K562 treated with DMSO at 1 percent for 48 hours (cell line): ENCODE data around the gene DLGAP5. TPM values are rescaled to one million over a fixed set of nuclear protein-coding genes. Genes with fewer than 3 reads are reported as not detected.

Experiments used
- total RNA-seq: library from RNA; unstranded; fragments of 300-600 nt; gene quantifications from 2 replicates; pipeline ENCODE4 v1.2.3, GENCODE V29; 2022; ENCODE audit warnings: low replicate concordance; ENCODE audit errors: extremely low read depth

The DLGAP5 gene, protein sequence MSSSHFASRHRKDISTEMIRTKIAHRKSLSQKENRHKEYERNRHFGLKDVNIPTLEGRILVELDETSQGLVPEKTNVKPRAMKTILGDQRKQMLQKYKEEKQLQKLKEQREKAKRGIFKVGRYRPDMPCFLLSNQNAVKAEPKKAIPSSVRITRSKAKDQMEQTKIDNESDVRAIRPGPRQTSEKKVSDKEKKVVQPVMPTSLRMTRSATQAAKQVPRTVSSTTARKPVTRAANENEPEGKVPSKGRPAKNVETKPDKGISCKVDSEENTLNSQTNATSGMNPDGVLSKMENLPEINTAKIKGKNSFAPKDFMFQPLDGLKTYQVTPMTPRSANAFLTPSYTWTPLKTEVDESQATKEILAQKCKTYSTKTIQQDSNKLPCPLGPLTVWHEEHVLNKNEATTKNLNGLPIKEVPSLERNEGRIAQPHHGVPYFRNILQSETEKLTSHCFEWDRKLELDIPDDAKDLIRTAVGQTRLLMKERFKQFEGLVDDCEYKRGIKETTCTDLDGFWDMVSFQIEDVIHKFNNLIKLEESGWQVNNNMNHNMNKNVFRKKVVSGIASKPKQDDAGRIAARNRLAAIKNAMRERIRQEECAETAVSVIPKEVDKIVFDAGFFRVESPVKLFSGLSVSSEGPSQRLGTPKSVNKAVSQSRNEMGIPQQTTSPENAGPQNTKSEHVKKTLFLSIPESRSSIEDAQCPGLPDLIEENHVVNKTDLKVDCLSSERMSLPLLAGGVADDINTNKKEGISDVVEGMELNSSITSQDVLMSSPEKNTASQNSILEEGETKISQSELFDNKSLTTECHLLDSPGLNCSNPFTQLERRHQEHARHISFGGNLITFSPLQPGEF
- total RNA-seq, result not detected in 2 replicates

DNA sequence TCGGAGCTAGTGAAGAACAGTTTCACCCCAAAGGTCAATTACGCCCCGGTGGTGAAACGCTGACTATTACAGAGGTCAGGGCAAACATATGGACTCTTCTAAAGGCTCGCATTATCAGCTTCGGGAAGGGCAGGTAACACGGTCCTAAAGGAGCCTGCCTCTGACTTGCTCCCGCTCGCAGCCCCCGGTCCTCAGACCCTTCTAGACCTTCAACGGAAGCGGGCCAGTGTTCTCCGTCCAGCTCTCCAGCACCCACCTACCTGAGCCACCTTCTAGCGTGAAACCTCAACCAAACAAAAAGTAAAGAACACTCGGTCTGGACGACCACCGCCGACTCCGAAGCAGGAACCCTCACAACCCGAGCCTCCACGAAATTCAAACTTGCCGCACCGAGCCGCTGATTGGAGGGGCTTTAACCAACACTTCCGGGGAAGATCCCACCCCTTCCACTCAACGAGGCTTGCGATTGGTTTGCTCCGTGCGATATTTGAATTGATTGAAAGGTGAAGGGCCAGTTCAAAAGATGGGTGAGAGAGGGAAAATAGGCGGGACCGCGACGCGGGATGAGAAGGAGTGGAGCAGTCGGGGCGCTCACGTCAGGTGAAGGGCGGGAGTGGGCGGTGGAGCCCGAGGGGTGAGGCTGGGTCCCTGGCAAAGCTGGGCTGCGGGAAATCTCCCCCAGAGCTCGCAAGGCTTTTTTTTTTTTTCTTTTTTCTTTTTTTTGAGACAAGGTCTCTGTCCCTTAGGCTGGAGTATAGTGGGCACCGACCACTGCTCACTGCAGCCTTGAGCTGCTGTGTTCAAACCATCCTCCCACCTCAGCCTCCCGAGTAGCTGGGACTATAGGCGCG is at the start of gene DLGAP5:
Gene DLGAP5, minus strand, starts transcription at position 383 of the 851 bp plus-strand sequence. CDS start 2,406 bp downstream, outside the sequence.

DNA sequence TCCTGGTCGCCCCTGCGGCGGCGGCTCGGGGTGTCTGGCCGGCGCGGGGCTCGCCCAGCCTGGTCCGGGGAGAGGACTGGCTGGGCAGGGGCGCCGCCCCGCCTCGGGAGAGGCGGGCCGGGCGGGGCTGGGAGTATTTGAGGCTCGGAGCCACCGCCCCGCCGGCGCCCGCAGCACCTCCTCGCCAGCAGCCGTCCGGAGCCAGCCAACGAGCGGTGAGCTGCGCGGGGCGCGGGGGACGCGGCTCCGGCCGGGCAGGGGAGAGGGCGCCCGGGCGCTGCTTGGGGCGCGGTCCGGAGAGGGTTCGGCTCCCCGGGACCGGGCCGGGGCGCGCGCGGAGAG is 62.3 kb downstream of the DLGAP5 start, which contains the start of gene LGALS3:
Gene LGALS3, plus strand, starts transcription at position 167 of the 342 bp plus-strand sequence. CDS start 8,122 bp downstream, outside the sequence.

Other genes starting within 250 kb of the DLGAP5 start
- not detected in 2 replicates for gene WDHD1, start 164.5 kb downstream of the DLGAP5 start, total RNA-seq
- gene SOCS4, start 164.3 kb downstream of the DLGAP5 start, total RNA-seq, result not detected in 2 replicates
- gene MAPK1IP1L, start 139.9 kb downstream of the DLGAP5 start, total RNA-seq, result not detected in 2 replicates
- gene LGALS3, start 62.3 kb downstream of the DLGAP5 start, total RNA-seq, result not detected in 2 replicates
- not detected in 2 replicates for gene FBXO34, start 79.8 kb upstream of the DLGAP5 start, total RNA-seq
- not detected in 2 replicates for gene ATG14, start 220.2 kb upstream of the DLGAP5 start, total RNA-seq
- gene TBPL2, start 249.0 kb upstream of the DLGAP5 start, total RNA-seq, result not detected in 2 replicates